ENCODE measurements around the gene RASGRP2.

RASGRP2 gene

GRCh38 chr11:64755681-64756361 lies 11.9 kb upstream of the RASGRP2 start:
- FAIRE-seq = no peak

- no peak for FAIRE-seq
Measured at GRCh38 chr11:64754919-64755662, 11.1 kb upstream of the RASGRP2 start.

- no peak for FAIRE-seq
Measured at GRCh38 chr11:64754124-64754918, 10.4 kb upstream of the RASGRP2 start.

- FAIRE-seq = no peak
Measured at GRCh38 chr11:64753380-64754123, 9.6 kb upstream of the RASGRP2 start.

GRCh38 chr11:64753019-64753379 lies 9.1 kb upstream of the RASGRP2 start:
- no peak for FAIRE-seq

GRCh38 chr11:64752175-64752970 lies 8.4 kb upstream of the RASGRP2 start:
- no peak for FAIRE-seq

- FAIRE-seq = no peak
Measured at GRCh38 chr11:64751580-64751979, 7.6 kb upstream of the RASGRP2 start.

- FAIRE-seq = no peak
Measured at GRCh38 chr11:64751136-64751535, 7.2 kb upstream of the RASGRP2 start.

GRCh38 chr11:64750361-64751054 lies 6.6 kb upstream of the RASGRP2 start:
- no peak for FAIRE-seq

- peak; percentile 88 for FAIRE-seq
Measured at GRCh38 chr11:64747961-64748665, 4.2 kb upstream of the RASGRP2 start.

GRCh38 chr11:64746486-64746885 lies 2.5 kb upstream of the RASGRP2 start:
- no peak for FAIRE-seq

GRCh38 chr11:64745521-64746328 lies 1.8 kb upstream of the RASGRP2 start:
- FAIRE-seq = no peak

GRCh38 chr11:64745189-64745520 lies 1.2 kb upstream of the RASGRP2 start:
- FAIRE-seq = no peak

GRCh38 chr11:64744544-64745188 lies 724 bp upstream of the RASGRP2 start:
- FAIRE-seq = no peak

GRCh38 chr11:64742889-64743590 lies 902 bp downstream of the RASGRP2 start:
- FAIRE-seq = no peak

- FAIRE-seq = no peak
Measured at GRCh38 chr11:64742087-64742888, 1.7 kb downstream of the RASGRP2 start.

- FAIRE-seq = no peak
Measured at GRCh38 chr11:64741375-64742086, 2.4 kb downstream of the RASGRP2 start.

Data from endometrium (tissue), 2 donors.